Heart left ventricle (tissue), 13 donors: ENCODE results near the gene MPRIP.

ENCODE experiments used
- CTCF ChIP-seq, 12 donors: fragments of 200-600 bp; sonication (generic) in 4 of 12; IDR thresholded peaks; one replicate each; pipeline versions ENCODE4 v1.5.0 to v1.8.0; 2018 to 2022; ENCODE audit warnings: antibody characterized with exemption in 12 of 12, mild to moderate bottlenecking in 5 of 12
- POLR2A ChIP-seq, 2 donors: fragments of 450-650 bp; IDR thresholded peaks; one replicate each; pipeline ENCODE4 v1.6.1; 2017; ENCODE audit warnings: antibody characterized with exemption in 2 of 2, mild to moderate bottlenecking in 2 of 2, moderate library complexity in 2 of 2
- donor health status: ischemic (EF 13 %, LVEDD 7.1; RV severe dilation, severe dysfunction).
- donor health status: DM: no; HTN: yes; CAD: no.
- donor health status: DM: no; HTN: no; CAD: no.
- donor health status: ischemic (EF 25% LVEDD 6.9; RV normal size, moderate dysfunction).
- donor health status: ischemic (EF 25% LVEDD 5.7; RV mildly dilated, moderate dysfunction).
- donor health status: ischemic (EF 35%, LVEDD 5.7; RV mildly dilated, moderate dysfunction).
- donor health status: nonischemic (EF 11% LVEDD 7.7; RV severe dilation, severe dysfunction).
- donor health status: DM: yes; HTN: yes; CAD: no.
- donor health status: PGD.
- donor health status: ischemic (EF 29% LVEDD 5.4; RV normal size, mild dysfunction).
- donor health status: nonischemic (EF 23%, LVEDD 6.1; RV moderate dilation, normal function).

GRCh38 chr17:17190188-17190587 lies 147.9 kb downstream of the MPRIP start:
- TF ChIP-seq CTCF (IDR thresholded peaks at IDR 0.05) (peak in 2 of 12 donors; percentile 6), POLR2A (IDR thresholded peaks at IDR 0.05) (no peak)
